Activated effector memory CD4-positive, alpha-beta T cell treated with Interleukin-2 at 50 U/mL for 16 hours (primary cell): ENCODE measurements around the gene PNPLA6.
"Not testable (repeated sequence)": the region's sequence is repeated elsewhere in the genome, so short reads cannot be mapped to it uniquely, and the experiment has no call there.

Source experiments
- DNase-seq: peaks from one replicate; pipeline ENCODE4 v3.0.0-alpha.2; 2020

PNPLA6 gene

DNA sequence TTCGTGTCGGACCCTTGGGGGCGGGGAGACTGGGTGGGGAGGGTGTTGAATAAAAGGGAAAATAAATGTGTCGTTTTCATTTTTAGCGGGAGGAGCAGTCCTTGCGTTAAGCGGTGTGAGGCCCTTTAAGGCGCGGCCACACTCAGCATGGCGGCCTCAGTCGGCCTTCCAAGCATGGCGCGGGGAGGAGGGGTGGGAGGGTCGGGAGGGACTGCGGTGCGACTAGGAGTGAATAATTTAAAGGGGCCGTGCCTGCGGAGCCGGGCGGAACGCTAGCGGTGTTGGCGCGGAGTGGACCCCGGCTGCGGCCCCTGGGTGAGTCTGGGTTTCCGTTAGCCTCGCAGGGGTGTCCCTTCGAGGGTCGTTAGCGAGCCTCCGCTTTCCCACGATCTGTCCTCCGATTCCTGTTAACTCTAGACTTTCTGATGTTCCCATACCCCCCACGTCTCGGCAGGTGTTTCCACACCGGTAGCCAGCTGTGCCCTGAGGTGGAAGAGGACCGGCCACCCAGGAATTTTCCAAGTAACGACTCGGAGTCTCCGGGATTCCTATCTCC, 1.5 kb upstream of the PNPLA6 start:
- peak; percentile 77 for DNase-seq

DNA sequence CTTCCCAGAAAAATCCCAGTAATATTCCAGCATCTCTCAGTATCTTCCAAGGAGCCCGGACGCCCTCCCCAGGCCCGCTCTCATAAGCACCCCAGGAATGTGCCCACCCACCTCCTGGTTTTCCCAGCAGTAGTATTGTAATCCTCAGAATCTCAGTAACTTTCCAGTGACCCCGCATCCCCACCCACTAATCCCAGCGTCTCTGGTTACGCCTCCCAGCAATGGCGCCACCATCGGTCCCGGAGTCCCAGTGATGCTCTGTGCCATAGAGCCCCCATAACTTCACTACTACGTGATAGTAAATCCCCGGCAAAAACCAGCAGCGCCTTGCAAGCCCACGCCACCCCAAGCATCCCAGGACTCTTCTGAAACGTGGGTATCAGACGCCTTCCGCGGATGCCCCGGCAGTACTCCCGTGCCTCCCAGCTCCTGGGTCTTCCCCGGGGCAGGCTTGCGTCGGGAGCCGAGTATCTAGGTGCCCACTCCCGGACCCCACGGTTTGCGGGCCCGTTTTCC, 928 bp upstream of the PNPLA6 start:
- DNase-seq = no peak

DNA sequence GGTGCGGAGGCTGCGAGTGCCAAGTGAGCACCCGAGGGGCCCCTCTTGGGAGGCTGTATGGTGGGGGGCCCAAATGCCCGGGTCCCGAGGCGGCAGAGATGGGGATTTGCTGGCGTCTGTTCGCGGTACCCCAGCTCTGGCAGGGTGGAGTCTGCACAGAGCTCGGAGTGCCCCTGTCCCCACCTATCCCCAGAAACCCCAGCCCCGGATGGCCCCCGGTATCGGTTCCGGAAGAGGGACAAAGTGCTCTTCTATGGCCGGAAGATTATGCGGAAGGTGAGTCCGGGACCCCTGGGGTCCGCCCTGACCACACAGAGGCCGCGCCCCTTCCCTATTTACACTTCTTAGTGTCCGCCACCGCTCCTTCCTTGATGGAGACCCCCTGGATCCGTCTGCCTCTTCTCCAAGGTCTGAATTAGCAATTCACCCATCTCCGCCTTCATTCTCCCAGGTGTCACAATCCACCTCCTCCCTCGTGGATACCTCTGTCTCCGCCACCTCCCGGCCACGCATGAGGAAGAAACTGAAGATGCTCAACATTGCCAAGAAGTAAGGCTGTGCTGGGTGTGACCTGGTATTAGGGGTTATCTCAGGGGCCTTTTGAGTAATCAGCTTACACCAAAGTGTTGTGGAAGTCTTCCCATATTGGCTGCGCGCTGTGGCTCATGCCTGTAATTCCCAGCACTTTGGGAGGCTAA, 630 bp downstream of the PNPLA6 start:
- DNase-seq = no peak

DNA sequence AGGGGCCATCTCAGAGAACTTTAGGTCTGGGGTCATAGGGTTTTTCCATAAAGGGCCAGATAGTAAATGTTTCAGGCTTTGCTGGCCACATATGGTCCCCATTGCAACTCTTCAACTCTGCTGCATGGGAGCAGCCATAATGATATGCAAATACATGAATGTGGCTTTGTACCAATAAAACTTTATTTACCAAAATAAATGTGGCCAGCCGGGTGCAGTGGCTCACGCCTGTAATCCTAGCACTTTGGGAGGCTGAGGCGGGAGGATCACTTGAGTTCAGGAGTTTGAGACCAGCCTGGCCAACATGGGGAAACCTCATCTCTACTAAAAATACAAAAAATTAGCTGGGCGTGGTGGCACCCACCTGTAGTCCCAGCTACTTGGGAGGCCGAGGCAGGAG, 3.5 kb downstream of the PNPLA6 start:
- not testable (repeated sequence) for DNase-seq

DNA sequence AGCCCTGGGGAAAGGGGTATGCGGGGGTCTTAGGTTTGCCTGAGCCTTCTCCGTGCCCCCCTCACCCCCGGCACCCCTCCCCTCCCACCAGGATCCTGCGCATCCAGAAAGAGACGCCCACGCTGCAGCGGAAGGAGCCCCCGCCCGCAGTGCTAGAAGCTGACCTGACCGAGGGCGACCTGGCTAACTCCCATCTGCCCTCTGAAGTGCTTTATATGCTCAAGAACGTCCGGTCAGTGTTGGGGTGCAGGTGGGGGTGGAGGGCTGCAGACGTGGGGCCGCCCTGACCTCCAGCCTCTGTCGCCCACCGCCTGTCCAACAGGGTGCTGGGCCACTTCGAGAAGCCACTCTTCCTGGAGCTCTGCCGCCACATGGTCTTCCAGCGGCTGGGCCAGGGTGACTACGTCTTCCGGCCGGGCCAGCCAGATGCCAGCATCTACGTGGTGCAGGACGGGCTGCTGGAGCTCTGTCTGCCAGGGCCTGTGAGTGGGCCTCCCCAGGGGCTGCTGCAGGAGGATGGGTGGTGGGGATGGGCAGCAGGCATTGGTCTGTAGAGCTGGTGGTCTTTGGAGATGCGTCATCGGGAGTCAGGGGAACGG, 4.4 kb downstream of the PNPLA6 start:
- DNase-seq = no peak

DNA sequence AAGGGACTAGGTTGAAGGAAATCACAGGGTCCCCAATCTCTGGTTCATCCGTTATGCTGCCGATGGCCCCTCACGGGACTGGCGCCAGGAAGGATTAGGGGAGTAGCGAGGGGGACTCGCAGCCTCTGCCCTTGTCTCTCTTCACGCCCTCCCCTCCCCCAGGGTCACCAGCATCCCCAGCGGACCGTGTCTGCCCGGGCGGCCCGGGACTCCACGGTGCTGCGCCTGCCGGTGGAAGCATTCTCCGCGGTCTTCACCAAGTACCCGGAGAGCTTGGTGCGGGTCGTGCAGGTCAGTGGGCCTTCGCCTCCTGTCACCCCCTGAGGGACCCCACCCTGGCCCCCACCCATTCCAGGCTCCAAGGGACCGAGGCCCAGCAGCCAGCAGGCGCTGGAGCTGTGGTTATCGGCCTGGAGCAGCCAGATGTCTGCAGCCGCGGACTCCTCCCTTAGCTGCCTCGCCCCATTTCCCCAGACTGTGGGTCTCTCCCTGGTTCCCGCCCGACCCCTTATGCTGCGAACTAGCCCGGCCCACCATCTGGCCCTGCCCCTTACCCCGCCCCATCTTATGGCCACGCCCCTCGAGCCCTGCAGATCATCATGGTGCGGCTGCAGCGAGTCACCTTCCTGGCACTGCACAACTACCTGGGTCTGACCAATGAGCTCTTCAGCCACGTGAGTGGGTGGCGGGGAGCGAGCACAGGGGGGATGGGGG, 5.4 kb downstream of the PNPLA6 start:
- DNase-seq = no peak

DNA sequence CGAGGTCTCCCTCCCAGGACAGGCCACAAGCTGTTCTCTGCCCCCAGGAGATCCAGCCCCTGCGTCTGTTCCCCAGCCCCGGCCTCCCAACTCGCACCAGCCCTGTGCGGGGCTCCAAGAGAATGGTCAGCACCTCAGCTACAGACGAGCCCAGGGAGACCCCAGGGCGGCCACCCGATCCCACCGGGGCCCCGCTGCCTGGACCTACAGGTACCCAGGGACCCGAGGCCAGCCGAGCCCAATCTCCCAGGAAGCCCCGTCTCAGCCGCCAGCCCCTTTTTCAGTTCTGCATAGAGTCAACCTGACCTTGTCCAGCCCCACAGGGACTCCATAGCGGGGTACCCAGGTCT, 5.9 kb downstream of the PNPLA6 start:
- no peak for DNase-seq

DNA sequence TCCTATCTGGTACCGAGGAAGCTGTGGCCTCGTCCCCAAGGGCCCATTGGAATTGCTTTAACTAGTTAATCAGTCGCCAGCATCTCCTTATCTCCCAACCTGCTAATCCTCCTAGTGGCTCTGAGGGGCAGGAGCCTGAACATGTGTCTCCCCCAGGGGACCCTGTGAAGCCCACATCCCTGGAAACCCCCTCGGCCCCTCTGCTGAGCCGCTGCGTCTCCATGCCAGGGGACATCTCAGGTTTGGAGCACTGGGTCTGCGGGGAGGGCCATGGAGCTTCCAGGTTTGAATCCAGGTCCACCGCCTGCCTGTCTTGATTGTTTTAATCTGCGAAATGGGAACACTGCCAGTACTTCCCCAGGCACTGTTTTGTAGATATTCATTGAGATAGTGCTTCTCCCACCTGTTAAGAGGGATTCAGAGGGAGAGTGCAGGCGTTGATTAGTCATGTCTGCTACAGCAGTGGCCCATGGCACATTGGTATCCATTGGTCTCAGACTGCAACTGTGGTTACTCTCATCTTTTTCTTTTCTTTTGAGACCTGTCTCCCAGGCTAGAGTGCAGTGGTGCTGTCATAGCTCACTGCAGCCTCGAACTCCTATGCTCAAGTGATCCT, 6.4 kb downstream of the PNPLA6 start:
- no peak for DNase-seq

DNA sequence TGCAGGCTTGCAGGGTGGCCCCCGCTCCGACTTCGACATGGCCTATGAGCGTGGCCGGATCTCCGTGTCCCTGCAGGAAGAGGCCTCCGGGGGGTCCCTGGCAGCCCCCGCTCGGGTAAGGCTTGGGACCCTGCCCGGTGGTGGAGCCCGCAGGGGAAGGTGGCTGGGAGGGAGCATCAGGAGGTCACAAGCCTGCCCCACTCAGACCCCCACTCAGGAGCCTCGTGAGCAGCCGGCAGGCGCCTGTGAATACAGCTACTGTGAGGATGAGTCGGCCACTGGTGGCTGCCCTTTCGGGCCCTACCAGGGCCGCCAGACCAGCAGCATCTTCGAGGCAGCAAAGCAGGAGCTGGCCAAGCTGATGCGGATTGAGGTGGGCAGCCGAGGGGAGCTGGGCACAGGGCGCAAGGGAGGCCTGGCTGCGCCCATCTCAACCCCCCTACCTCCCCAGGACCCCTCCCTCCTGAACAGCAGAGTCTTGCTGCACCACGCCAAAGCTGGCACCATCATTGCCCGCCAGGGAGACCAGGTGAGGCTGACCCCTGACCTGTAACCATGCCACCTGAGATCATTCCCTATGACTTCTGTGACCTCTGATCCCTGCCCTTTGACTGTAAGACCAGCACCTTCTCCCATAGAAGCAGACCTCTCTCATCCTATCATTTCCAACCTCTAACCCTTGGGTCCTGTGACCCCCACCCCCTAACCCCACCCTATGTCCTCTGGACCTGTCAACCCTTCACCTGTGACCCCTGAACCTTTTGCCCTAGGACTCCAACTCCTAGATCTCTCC, 7.2 kb downstream of the PNPLA6 start:
- DNase-seq = no peak

DNA sequence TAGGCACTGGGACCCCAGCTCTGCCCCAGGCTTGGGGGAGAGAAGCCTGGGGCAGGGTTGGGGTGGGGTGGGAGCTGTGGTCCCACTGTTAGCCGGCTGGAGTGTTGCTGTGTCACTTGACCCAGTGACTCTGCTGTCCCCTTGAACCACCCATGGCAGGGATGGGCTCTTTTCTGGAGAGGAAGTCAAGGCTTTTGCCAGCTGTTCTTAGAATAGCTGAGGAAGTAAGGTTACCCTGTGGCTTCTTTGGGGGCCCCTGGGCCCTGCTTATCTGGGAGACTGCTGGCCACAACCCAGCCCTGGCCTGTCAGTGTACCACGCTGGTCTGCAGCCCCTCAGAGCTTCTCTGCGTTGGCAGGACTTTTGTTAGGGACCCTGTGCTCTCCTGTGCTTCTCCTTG, 9.1 kb downstream of the PNPLA6 start:
- no peak for DNase-seq

DNA sequence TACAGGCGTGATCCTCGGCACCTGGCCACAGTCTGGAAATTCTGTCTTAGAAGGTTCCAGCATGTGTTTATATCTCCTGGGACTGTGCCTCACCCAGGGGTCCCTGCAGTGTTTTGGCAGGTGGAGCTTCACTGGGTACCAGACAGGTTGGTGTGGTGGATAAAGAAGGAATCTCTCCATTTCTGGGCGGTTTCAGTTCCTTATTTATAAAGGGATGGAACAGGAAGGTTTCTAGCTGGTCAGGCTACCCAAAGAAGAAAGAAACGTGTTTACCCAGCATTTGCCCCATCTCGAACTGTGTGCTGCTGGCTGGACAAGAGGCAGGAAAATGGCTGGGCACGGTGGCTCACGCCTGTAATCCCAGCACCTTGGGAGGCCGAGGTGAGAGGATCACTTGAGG, 9.8 kb downstream of the PNPLA6 start:
- no peak for DNase-seq

DNA sequence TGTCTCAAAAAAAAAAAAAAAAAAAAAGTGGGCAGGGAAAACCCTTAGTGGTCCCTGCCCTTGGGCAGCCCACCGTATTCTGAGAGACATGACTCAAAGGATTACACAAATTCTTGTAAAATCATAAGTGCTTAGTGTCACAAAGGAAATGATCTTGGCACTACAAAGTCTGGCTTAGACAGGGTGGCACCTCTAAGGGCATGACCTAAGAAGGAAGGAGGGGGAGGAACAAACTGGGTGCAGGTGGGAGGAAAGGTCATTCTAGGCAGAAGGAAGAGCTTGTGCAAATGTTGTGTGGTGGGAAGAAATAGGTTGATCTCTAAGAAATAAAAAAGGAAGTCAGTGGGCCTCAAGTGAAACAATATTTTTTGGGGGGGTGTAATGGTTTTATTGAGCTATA, 10.4 kb downstream of the PNPLA6 start:
- no peak for DNase-seq

DNA sequence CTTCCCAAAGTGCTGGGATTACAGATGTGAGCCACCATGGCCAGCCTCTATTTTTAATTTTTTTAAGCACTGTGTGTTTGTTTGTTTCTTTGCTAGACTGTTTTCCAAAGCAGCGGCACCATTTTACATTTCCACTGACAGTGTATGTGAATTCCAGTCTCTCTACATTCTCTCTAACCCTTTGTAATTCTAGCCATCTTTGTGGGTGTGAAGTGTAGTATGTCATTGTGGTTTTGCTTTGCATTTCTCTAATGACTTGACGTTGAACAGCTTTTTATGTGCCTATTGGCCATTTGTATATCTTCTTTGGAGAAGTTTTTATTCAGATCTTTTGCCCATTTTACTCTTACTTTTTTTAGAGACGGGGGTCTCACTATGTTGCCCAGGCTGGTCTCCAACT, 11.6 kb downstream of the PNPLA6 start:
- DNase-seq = no peak

DNA sequence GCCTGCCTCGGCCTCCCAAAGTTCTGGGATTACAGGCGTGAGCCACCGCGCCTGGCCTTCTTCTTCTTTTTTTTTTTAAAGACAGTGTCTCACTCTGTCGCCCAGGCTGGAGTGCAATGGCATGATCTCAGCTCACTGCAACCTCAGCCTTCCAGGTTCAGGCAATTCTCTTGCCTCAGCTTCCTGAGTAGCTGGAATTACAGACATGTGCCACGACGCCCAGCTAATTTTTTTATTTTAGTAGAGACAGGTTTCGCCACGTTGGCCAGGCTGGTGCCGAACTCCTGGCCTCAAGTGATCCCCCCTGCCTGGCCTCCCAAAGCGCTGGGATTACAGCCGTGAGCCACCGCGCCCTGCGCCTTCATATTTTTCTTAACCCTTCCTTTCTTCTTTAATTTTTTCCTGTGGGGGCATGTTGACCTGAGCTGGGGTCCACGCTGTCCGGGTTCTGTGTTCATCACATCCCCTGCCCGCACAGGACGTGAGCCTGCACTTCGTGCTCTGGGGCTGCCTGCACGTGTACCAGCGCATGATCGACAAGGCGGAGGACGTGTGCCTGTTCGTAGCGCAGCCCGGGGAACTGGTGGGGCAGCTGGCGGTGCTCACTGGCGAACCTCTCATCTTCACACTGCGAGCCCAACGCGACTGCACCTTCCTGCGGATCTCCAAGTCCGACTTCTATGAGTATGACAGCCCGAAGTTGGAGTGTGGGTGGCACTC, 14.1 kb downstream of the PNPLA6 start:
- DNase-seq = no peak

DNA sequence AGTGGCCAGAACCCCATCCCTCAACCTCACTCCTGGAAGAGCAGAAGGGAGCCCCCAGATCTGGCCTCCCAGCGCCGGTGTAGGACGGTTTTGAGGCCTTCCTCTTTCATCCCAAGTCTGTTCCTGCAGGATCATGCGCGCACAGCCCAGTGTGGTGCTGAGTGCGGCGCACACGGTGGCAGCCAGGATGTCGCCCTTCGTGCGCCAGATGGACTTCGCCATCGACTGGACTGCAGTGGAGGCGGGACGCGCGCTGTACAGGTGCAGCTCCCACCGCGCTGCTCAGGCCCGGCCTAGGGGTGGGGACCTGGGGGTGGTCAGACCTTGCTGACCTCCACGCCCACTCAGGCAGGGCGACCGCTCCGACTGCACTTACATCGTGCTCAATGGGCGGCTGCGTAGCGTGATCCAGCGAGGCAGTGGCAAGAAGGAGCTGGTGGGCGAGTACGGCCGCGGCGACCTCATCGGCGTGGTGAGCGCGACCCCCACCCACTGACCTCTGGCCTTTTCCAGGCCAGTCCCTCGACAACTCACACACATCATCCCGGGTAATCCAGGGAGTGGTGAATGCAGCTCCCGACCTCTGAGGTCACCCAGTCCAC, 14.8 kb downstream of the PNPLA6 start:
- DNase-seq = no peak

DNA sequence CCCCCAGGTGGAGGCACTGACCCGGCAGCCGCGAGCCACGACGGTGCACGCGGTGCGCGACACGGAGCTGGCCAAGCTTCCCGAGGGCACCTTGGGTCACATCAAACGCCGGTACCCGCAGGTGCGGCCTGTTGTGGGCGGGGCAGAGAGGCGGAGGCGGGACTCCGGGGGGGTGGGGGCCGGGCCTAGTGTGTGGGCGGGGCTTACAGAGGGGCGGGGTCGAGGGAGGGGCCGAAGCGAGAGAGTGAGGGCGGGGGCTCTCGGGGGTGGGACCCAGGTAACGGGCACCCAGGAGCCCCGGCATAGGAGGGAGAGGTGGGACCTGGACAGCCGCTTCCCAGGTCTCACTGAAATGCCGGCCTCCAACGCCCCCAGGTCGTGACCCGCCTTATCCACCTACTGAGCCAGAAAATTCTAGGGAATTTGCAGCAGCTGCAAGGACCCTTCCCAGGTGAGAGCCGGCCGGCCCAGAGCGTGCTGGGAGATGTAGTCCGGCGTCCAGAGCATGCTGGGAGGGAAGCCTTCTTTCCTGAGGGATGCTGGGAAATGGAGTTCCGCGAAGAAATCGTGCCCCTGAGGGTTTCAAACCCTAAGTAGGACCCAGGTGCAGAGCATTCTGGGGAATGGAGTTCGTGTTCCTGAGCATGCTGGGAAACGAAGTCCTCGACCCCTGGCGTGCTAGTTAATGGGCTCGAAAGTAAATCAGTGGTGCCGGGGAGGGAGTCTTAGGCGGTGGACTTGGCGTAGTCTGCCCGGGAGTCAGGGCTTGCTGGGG, 15.7 kb downstream of the PNPLA6 start:
- no peak for DNase-seq

DNA sequence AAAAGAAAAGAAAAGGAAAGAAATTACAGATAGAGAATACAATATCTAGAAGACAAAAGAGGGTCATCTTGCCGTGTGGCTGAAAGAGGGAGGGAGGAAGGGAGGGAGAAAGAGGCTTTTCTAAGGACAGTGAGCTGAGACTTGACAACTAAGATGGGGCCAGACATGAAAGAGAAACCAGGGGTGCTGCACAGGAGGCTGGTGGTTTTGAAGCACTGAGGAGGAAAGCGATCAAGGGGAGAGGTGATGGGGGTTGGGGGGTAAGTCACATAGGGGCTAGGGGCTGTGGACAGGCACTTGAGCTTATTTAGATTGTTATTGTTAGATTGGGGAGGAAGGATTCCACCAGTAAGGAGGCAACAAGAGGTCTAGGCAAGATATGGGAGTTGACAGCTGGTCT, 17.3 kb downstream of the PNPLA6 start:
- DNase-seq = no peak

DNA sequence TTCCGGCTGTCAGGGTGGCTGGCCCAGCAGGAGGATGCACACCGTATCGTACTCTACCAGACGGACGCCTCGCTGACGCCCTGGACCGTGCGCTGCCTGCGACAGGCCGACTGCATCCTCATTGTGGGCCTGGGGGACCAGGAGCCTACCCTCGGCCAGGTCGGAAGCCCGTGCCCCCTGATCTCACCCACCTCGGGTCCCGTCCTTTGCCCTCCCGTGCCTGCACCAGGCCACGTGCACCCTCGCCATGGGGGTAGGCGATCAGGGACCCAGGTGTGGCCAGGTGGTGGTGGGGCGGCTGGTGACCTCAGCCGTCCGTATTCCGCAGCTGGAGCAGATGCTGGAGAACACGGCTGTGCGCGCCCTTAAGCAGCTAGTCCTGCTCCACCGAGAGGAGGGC, 19.0 kb downstream of the PNPLA6 start:
- DNase-seq = no peak

DNA sequence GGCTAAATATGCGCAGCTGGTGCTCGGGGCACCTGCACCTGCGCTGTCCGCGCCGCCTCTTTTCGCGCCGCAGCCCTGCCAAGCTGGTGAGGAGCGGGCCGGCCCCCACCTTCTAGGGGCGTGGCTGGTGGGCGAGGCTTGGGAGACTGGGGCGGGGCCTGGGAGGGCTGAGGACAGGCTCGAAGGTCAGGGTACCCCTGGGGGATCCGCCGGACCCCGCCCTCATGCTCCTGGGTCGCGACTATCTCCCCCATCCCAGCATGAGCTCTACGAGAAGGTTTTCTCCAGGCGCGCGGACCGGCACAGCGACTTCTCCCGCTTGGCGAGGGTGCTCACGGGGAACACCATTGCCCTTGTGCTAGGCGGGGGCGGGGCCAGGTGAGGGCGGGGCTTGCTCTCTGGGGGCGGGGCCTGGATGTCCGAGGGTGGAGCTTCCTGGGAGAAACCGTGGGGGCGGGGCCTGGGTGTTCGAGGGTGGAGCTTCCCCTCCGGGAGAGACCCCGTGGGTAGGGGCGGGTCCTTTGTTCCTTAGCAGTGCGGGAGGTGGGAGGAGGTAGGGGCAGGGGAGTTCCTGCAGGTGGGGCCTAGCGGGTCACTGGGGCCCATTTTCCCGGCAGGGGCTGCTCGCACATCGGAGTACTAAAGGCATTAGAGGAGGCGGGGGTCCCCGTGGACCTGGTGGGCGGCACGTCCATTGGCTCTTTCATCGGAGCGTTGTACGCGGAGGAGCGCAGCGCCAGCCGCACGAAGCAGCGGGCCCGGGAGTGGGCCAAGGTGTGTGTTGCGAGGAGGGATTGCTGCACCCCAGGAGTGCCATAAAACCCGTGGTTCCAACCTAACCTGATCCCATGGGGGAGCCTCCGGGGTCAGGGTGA, 19.7 kb downstream of the PNPLA6 start:
- DNase-seq = no peak
